ENCODE data around the gene RGS13.
"Not testable (repeated sequence)": the region's sequence is repeated elsewhere in the genome, so short reads cannot be mapped to it uniquely, and the experiment has no call there.

The RGS13 gene

GRCh38 chr1:192675716-192676115 lies 39.8 kb downstream of the RGS13 start:
- no peak for DNase-seq (ENCODE audit: low read depth, low spot score)

- DNase-seq (ENCODE audit: low read depth, low spot score), result no peak
Measured at GRCh38 chr1:192678099-192678498, 42.2 kb downstream of the RGS13 start.

- DNase-seq (ENCODE audit: low read depth, low spot score), result no peak
Measured at GRCh38 chr1:192682335-192682734, 46.4 kb downstream of the RGS13 start.

GRCh38 chr1:192683081-192683480 lies 47.1 kb downstream of the RGS13 start:
- not testable (repeated sequence) for DNase-seq (ENCODE audit: low read depth, low spot score)

- no peak for DNase-seq (ENCODE audit: low read depth, low spot score)
Measured at GRCh38 chr1:192689459-192689858, 53.5 kb downstream of the RGS13 start.

- DNase-seq (ENCODE audit: low read depth, low spot score), result no peak
Measured at GRCh38 chr1:192691041-192691440, 55.1 kb downstream of the RGS13 start.

GRCh38 chr1:192696082-192696481 lies 60.1 kb downstream of the RGS13 start:
- no peak for DNase-seq (ENCODE audit: low read depth, low spot score)

- no peak for DNase-seq (ENCODE audit: low read depth, low spot score)
Measured at GRCh38 chr1:192697771-192698170, 61.8 kb downstream of the RGS13 start.

GRCh38 chr1:192698731-192699130 lies 62.8 kb downstream of the RGS13 start:
- DNase-seq (ENCODE audit: low read depth, low spot score), result no peak

- no peak for DNase-seq (ENCODE audit: low read depth, low spot score)
Measured at GRCh38 chr1:192700834-192701271, 64.9 kb downstream of the RGS13 start.

GRCh38 chr1:192702212-192702902 lies 66.4 kb downstream of the RGS13 start:
- DNase-seq (ENCODE audit: low read depth, low spot score), result no peak

- DNase-seq (ENCODE audit: low read depth, low spot score), result no peak
Measured at GRCh38 chr1:192703283-192704206, 67.6 kb downstream of the RGS13 start.

- DNase-seq (ENCODE audit: low read depth, low spot score), result no peak
Measured at GRCh38 chr1:192705510-192705909, 69.6 kb downstream of the RGS13 start.

- no peak for DNase-seq (ENCODE audit: low read depth, low spot score)
Measured at GRCh38 chr1:192706936-192707335, 71.0 kb downstream of the RGS13 start.

GRCh38 chr1:192707978-192708547 lies 72.1 kb downstream of the RGS13 start:
- no peak for DNase-seq (ENCODE audit: low read depth, low spot score)

GRCh38 chr1:192709544-192709943 lies 73.6 kb downstream of the RGS13 start:
- no peak for DNase-seq (ENCODE audit: low read depth, low spot score)
